ENCODE data around the gene WASHC3.
"Not testable (repeated sequence)": the region's sequence is repeated elsewhere in the genome, so short reads cannot be mapped to it uniquely, and the experiment has no call there.

Gene WASHC3, protein sequence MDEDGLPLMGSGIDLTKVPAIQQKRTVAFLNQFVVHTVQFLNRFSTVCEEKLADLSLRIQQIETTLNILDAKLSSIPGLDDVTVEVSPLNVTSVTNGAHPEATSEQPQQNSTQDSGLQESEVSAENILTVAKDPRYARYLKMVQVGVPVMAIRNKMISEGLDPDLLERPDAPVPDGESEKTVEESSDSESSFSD

DNA sequence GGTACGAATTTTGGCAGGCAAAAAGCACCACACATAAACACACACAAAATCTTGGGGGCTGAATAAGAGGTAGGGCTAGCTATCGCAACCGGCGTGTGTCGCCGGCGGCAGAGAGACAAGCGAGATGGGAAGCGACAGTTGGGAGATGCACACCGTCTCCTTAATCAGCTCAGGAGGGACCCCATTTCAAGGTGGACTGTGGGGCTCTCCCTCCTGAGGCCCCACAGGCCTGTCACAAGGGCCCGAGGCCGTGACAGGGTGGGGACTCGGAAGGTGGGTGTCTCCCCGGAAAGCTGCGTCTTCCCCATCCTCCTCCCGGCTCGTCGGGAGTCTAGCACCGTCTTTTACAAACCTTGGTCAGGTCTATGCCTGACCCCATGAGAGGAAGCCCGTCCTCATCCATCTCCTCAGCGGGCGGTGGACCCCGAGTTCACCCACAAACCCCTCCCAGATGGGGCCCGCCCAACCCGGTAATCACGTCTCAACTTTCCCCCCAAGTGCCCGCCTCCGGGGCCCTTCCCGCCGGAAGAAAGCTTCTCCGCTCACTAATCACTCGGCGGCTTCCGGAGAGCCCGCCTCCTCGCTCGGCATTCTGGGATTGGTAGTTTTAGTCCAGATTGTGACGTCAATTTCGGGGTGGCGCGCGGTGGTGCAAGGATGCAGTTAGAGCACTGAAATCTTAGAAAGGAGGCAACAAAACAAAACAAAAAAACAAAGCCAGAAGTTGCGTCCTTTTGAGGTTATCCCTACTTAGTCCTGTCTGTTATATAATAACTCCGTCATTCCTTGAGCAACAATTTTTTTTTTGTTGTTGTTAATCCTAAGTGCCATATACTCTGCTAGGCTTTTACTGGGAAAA lies at the start of gene WASHC3:
Gene WASHC3 (minus strand): TSS at position 432 of the 859 bp plus-strand sequence. CDS start 29 bp downstream, at position 403.
- peak; percentile 91 for DNase-seq

DNA sequence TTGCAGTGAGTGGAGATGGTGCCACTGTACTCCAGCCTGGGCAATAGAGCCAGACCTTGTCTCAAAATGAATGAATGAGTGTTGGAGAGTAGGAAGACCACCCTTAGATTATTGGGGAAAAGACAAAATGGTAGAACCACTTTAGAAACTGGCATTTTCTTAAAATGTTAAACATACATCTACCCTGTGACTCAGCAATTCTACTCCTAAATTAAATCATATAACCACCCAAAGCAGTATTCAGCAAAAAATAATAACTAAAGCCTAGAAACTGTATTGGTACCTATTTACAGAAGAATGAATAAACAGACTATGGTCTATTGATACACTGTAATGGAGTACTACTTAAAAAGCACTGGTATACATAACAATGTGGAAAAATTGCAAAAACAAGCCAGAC lies 49.0 kb upstream of the WASHC3 start:
- DNase-seq: no peak

DNA sequence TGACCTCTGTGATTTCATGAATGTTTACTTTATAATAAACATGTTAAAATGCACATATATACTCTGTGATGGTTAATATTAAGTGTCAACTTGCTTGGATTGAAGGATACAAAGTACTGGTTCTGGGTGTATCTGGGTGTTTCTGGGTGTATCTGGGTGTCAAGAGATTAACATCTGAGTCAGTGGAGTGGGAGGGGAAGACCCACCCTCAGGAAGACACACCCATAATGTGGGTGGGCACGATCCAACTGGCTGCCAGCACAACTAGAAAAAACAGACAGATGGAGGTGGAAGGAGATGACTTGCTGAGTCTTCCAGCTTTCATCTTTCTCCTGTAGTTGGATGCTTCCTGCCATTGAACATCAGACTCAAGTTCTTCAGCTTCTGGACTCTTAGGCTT lies 46.2 kb upstream of the WASHC3 start:
- DNase-seq: no peak

DNA sequence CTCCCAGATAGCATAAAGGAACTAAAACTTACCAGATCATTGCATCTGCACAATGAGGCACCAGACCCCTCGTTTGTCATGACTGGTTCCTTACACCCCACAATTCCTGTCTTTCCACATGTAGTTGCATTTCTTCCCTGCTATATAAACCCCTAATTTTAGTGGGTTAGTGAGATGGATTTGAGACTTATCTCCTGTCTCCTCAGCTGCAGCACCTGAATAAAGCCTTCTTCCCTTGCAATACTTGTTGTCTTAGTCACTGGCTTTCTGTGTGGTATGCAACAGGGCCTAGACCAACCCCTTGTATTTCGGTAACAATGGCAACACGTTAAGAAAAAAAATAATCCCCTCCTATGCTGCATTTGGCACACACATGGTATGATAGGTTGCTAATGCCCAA lies 45.1 kb upstream of the WASHC3 start:
- no peak for DNase-seq

DNA sequence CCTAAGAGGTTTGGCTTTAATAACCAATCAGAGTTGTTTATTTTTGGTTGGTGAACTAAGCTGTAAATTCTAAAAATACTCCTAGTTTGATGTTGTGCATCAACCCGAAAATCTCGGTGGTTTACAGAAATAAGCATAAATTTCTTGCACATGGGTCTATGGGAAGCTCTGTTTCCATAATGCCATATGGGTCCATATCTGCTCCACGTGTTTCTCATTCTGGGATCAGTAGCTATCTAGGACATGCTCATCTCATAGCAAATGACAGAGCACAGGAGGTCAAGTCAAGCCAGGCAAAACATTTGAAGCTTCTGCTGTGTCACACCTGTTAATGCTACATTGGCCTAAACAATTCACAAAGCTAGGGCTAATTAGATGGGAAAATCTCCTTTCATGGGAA lies 35.1 kb upstream of the WASHC3 start:
- DNase-seq: no peak

DNA sequence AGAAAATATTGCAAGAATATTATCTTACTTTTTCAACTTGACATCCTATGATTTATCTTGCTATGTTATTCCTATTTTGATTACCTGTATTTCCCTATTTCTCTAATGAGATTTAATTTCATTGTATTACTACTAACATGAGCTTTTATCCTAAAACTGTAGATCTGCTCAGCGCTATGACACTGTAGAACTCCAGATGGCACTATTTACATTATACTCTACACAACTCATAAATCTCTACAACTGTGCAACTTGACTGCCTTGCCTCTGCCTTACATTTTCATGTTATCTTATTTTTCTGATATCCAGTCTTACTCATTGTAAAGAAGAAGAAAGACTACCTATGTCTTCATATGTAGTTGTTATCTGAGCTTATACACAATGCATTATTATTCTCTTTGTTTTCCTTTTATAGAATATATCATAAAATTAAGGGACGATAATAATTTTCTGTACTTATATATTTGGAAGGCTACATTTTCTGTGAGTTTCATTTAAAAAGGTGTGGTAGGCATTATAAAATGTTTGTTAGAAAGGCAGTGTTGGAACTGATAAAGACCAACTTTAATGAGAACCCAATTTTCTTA lies 34.0 kb upstream of the WASHC3 start:
- peak; percentile 0 for DNase-seq

DNA sequence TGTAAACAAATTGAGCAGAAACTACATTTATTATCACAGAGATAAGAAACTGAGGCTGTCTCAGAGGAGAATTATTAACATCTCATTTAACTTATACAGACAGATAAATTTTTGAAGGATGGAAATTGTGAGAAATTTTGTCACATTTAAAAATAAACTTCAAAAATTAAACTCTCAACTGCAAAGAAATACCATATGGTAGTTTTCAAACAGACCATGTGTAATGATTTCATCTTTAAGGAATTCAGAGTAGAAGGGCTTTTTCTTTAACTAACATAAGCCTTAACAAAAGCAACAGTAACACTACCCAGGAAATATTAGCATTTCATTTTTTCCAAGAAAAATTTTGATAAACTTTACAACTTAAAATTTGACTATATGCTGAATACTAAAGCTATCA lies 31.5 kb upstream of the WASHC3 start:
- DNase-seq: no peak

DNA sequence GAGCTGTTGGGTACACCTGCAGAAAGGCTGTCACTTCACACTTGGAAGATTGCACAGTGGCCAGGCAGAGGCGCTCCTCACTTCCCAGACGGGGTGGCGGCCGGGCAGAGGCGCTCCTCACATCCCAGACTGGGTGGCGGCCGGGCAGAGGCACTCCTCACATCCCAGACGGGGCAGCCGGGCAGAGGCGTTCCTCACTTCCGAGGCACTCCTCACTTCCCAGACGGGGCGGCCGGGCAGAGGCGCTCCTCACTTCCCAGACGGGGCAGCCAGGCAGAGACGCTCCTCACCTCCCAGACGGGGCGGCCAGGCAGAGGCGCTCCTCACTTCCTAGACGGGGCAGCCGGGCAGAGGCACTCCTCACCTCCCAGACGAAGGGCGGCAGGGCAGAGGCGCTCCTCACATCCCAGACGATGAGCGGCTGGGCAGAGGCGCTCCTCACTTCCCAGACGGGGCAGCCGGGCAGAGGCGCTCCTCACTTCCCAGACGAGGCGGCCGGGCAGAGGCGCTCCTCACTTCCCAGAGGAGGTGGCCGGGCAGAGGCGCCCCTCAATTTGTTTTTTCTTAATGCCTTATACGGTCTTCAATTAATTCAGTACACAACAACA lies 27.5 kb upstream of the WASHC3 start:
- DNase-seq: not testable (repeated sequence)

DNA sequence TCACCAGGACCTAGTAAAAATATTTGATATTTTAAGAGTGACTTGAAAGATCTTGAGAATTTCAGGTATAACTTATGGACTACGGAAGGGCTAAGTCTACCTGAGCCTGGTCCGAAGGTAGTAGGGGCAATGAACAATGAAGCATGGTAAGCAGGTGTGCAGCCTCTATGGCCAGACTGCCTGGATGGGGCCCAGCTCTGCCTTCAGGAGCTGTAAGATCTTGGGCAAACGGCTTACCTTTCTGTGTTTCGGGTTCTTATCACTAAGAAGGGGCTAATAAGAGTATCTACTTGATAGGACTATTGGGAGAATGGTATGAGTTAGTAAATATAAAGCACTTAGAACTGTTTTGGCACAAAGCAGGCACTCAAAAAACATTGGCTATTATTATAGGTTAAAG lies 19.1 kb upstream of the WASHC3 start:
- DNase-seq: no peak

DNA sequence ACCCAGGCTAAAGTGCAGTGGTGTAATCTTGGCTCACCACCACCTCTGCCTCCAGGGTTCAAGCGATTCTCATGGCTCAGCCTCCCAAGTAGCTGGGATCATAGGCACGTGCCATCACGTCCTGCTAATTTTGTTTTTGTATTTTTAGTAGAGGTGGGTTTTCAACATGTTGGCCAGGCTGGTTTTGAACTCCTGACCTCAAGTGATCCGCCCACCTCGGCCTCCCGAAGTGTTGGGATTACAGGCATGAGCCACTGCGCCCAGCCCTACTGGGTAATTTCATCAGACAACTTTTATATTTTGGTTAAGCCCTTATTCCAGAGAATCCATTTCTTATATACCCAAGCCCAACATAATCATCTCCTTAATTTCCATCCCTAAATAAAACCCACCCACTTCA lies 10.3 kb upstream of the WASHC3 start:
- DNase-seq: not testable (repeated sequence)

DNA sequence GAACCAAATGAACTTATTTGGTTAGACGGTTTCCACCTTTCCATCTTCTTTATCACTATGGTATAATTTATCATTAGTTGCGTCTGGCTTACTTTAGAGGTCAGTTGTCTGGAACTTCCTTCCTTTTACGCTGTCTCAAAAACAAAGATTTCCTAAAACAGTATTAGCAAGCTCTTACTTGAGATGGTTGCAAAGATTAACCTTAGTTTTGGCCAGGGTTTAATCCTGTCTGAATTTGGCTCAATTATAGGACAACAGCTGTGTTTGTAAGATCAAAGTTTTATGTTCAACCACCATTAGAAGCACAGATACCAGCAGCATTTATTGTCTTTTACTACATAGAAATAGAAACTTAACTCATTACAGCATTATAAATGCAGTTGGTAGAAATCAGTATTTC lies 7.9 kb upstream of the WASHC3 start:
- no peak for DNase-seq

DNA sequence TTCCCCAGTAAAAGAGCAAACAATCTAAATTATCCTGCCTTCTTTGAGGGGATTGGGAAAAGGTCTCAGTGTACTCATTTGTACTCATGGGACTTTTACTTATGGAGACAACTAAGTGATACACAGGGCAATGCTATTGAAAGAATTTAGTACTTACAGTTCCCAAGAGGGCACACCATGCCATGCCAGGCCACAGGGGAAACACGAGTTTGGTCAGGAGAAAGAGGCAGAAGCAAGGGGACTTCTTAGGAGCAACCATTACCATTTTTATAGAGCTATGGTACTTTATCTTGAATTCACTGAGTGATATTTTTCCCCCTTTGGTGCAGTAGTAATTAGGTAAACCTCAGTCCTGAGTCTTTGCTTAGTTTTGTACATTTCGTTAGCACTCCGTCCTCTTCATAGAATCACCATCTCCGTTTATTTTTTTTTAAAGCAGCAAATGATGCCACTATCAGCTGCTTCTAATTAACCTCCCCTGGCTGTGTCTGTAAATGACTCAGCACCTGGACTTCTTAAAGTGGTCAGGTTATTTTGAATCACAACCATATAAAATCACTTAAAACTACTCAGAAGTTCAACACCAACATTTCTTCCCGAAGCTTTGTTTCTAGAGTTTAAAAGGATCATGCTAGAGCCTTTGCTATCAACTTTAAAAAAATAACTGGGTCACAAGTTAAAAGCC lies 5.9 kb upstream of the WASHC3 start:
- no peak for DNase-seq

DNA sequence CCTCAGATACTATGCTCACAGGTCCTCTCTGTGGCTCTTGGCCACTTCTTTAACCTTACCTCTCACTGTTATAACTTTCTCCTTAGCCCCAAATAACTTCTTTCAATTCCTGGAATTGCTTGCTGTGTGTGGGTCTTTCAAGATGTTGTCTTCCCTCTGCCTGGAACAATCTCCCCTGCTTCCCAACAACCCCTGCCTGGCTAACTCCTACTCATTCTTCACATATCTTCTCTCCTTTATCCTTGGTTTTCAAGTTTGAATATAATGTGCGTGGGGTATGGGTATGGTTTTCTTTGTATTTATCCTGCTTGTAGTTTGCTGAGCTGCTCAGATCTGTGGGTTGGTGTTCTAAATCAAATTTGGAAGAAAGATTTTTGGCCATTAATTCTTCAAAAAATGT lies 2.7 kb upstream of the WASHC3 start:
- DNase-seq: no peak

DNA sequence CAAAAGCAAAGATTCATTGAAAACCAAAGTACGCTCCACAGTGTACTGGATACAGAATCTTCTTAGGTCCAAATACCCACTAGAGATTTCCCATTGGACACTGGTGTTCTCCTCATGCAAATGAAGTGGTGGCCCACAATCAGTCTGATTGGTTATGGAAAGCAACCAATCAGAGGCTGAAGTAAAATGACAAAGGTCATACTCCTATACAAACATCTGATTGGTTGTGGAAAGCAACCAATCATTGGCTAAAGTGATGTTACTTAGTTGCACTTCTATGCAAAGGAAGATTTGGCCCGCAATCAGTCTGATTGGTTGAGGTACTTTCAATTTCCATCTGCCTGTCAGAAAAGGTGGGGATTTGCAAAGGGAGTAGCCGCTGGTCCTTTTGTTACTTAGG lies 1.3 kb upstream of the WASHC3 start:
- DNase-seq: no peak

DNA sequence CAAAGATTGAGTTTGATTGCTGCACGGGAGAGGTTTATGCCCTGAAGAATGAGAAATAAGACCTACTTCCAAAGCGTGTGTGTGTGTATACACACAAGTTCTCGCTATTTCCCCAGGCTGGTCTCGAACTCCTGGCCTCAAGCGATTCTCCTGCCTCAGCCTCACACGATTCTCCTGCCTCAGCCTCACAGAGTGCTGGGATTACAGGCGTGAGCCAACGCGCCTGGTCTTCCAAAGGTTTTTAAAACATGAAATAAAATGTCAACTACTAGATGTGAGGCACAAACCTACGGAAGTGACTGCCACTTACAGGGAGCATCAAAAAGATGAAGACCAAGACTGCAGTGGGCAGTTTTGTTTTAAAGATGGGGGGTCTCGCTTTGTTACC lies 622 bp upstream of the WASHC3 start:
- no peak for DNase-seq

DNA sequence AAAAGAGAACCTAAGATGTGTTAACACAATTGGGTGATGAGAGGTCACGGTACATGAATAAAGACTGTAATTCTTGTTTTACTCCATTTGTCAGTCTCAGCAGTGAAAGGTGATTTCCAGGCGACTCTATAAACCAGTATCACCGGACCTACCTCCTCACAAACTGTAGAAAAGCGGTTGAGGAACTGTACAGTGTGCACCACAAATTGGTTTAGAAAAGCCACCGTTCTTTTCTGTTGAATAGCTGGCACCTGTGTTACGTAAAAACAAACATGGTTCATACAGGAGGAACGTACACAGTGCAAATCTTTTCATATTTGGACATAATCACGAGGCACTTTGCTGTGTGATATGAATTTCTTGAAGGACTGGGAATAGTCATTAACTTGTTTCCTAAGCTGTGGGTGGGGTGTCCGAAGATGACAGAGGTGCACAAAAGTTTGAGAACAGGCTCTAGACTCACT lies 663 bp downstream of the WASHC3 start:
- no peak for DNase-seq

DNA sequence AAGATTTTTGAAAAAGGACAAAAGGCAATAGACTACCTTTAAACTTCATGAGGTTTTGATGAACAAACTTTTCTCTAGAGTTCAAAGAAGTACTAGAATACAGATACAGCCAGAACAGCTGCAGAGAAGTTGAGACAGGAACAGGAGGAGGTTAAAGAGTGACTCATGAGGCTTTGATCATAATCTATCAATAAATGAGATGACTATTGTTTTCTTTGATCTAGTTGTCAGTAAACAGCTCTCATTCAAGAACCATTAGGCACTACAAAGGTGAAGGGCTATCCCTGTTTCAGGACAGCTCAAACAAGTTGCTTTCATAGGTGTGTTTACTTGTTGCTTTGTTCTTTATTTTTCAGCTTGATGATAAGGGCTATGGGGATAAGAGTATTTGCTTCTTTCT lies 2.4 kb downstream of the WASHC3 start:
- no peak for DNase-seq

DNA sequence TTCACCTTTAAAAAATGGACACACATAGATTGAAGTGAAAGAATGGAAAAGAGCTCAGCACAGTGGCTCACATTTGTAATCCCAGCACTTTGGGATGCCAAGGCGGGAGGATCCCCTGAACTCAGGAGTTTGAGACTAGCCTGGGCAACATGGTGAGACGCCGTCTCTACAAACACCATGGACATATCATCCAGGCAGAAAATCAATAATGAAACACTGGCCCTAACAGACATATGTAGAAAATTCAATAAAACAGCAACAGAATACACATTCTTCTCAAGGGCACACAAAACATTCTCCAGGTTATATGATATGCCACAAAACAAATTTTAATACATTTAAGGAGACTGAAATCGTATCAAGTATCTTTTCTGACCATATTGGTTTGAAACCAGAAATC lies 7.4 kb downstream of the WASHC3 start:
- no peak for DNase-seq

DNA sequence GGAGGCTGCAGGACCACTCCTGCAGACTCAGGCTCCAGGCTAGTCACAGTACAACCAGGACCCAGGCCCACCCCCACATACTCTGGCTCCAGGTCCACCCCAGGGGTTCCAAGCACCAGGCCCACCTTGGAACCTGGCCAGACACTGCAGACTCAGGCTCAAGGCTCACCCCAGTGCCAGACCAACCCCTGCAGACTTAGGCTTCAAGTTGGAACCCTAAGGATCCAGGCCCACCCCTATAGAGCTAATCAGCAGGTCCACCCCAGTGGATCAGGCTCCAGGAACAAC lies 8.8 kb downstream of the WASHC3 start:
- DNase-seq: no peak

DNA sequence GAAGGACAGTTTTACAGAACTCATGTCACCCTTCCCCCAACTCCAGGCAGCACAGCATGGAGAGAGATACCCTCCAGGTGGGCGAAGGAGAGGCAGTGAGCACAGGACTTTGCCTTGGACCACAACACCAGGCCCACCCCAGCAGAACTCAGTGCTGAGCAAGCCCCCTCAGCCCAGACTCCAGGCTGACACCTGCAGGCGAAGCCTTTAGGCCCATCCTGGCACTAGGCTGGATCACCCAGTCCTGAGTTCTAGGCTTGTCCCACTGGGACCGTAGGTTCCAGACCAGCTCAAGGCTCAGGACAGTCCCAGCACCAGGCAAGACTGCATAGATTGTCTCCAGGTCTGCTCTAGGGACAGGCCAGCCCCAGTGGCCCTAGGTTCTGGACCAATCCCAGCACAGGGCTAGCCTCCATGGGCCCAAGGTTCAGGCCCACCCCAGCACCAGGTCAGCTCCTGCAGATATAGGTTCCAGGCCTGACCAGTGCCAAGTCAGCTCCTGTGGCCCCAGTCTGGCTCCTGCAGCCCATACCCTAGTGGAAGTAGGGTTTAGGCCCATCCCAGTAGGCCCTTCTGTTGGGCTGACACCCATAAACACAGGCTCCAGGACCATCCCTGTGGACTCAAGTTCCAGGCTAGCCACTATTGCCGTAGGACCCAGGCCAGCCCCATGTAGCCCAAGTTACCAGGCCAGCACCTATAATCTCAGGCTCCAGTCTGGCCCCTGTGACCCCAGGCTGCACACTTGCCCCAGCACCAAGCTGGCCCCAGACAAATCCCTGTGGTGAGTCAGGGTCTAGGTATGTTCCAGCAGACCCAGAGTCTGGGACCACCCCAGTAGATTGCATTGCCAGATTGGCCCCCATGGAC lies 9.4 kb downstream of the WASHC3 start:
- DNase-seq: no peak

DNA sequence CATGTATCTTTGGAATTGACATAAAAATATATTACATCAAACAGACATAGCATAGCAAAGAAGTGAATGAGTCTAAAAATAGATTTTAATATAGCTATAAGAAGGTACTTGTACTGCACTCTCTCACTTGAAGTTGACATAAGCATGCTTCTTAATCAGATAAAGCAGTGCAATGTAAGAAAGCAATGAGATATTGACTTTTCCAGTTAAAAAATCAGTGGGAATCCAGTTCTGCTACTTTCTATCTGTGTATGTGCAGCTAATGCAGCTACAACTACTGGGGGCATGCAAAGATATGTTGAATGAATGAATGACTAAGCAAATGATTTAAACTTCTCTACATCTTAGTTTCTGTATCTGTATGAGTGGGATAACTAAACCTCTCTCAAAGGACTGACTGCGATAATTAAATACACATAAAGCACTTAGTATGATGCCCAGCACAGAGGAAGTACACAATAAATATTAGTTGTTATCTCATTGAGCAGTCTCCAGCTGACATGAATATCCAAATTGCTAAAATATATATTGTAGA lies 10.3 kb downstream of the WASHC3 start:
- DNase-seq: no peak
